Spleen (tissue), 11 donors: ENCODE results near the gene GRPEL1. TPM values are rescaled to one million over a fixed set of nuclear protein-coding genes. Genes with fewer than 3 reads are reported as not detected.

ENCODE experiments used
- DNase-seq: peaks from one replicate; pipeline ENCODE4 v3.0.0-alpha.2; 2020
- H3K27ac ChIP-seq, 8 donors: fragments of 200-600 bp; sonication (generic) in 7 of 8; 1 replicate in 4 of 8; 2 replicates in 4 of 8; pipeline versions ENCODE4 v1.5.0 to v1.8.0; 2016 to 2021; ENCODE audit warnings: inconsistent platforms in 4 of 8, mild to moderate bottlenecking in 4 of 8, moderate library complexity in 1 of 8
- H3K27me3 ChIP-seq, 7 donors: fragments of 200-600 bp; sonication (generic) in 6 of 7; replicated peaks in 1 of 7; 1 replicate in 4 of 7; 2 replicates in 3 of 7; pipeline versions ENCODE4 v1.5.0 to v1.8.0; 2016 to 2021; ENCODE audit warnings: inconsistent platforms in 3 of 7, mild to moderate bottlenecking in 1 of 7
- H3K36me3 ChIP-seq, 6 donors: fragments of 200-600 bp; sonication (generic) in 5 of 6; 1 replicate in 4 of 6; 2 replicates in 2 of 6; pipeline versions ENCODE4 v1.5.0 to v1.8.0; 2016 to 2021; ENCODE audit warnings: inconsistent platforms in 2 of 6
- H3K4me1 ChIP-seq, 6 donors: fragments of 200-600 bp; sonication (generic) in 5 of 6; 1 replicate in 3 of 6; 2 replicates in 3 of 6; pipeline versions ENCODE4 v1.5.0 to v1.8.0; 2016 to 2021; ENCODE audit warnings: inconsistent platforms in 3 of 6
- H3K4me3 ChIP-seq, 8 donors: fragments of 200-600 bp; sonication (generic) in 7 of 8; 1 replicate in 4 of 8; 2 replicates in 4 of 8; pipeline versions ENCODE4 v1.5.0 to v1.8.0; 2016 to 2021; ENCODE audit warnings: inconsistent platforms in 4 of 8, mild to moderate bottlenecking in 4 of 8, moderate library complexity in 2 of 8
- H3K9me3 ChIP-seq, 8 donors: fragments of 200-600 bp; sonication (generic) in 7 of 8; 1 replicate in 4 of 8; 2 replicates in 4 of 8; pipeline versions ENCODE4 v1.5.0 to v1.8.0; 2016 to 2021; ENCODE audit warnings: inconsistent platforms in 4 of 8
- CTCF ChIP-seq, 11 experiments: fragments of 200-600 bp in 7 of 11; fragments of 450-650 bp in 4 of 11; sonication (generic) in 4 of 11; IDR thresholded peaks in 8 of 11; conservative IDR thresholded peaks in 3 of 11; 1 replicate in 7 of 11; 2 replicates in 4 of 11; pipeline versions ENCODE4 v1.4.0 to v1.8.0; 2016 to 2021; ENCODE audit warnings: antibody characterized with exemption in 11 of 11, inconsistent platforms in 4 of 11, mild to moderate bottlenecking in 1 of 11
- POLR2A ChIP-seq, 3 donors: fragments of 450-650 bp; IDR thresholded peaks; one replicate each; pipeline ENCODE4 v1.5.1; 2017; ENCODE audit warnings: antibody characterized with exemption in 3 of 3, mild to moderate bottlenecking in 1 of 3
- POLR2AphosphoS5 ChIP-seq, 3 donors: sonication (generic); formaldehyde crosslinking; IDR thresholded peaks; one replicate each; pipeline ENCODE4 v1.5.1; 2017; ENCODE audit warnings: antibody characterized with exemption in 3 of 3
- WGBS, 5 donors: extraction: QIAGEN DNeasy Blood & Tissue Kit in 3 of 5; methylation state at CpG; one replicate each; pipeline versions ENCODE4 v1.1.5 to v1.1.7; 2013 to 2018; 5-methylcytosine and 5-hydroxymethylcytosine counted together
- intact Hi-C: fragments of 100-400 bp; cut with DNase I; formaldehyde crosslinking; loops from one replicate; pipeline ENCODE4 v1.15.0; 2023; ENCODE audit warnings: low total_unique reads
- polyA plus RNA-seq, 3 donors: library from polyadenylated mRNA; stranded (reverse); fragments of 200-250 nt; gene quantifications; one replicate each; pipeline ENCODE4 v1.2.1, GENCODE V29; 2013
- total RNA-seq, 7 donors: library from RNA; depleted of rRNA in 3 of 7; stranded (reverse); fragments of >200 nt in 3 of 7; fragmentation: NEBNext Ultra II Directional in 4 of 7; extraction: Animal tissue kit (Norgen Biotek cat#: 25700) in 4 of 7; gene quantifications; one replicate each; pipeline versions ENCODE4 v1.1.0 to v1.2.1, GENCODE V29; 2016 to 2021
- donor health status: healthy with polysubstance abuse.
- donor health status: DM: no; HTN: no; CAD: no; lungs with moderate emphysema.
- donor health status: DM: no; HTN: no; CAD: no.
- donor health status: Bipolar disorder and iron deficiency.
- donor health status: healthy.
- donor health status: DM: no; HTN: no; CAD: no.
- donor health status: DM: yes; HTN: yes; CAD: no.

GRPEL1 gene
- total and polyA plus RNA-seq, 10 donors = 17.6 to 42.7 (median 31.0) TPM

- H3K4me1 ChIP-seq = peaks cover 0 to 14% (median 8%) of the 10 kb centered on the region in 6 donors
- TF ChIP-seq POLR2A (IDR thresholded peaks at IDR 0.05) (no peak), CTCF (IDR thresholded peaks at IDR 0.05 in 8 of 11, conservative IDR thresholded peaks at IDR 0.05 in 3 of 11) (no peak), POLR2AphosphoS5 (IDR thresholded peaks at IDR 0.05) (no peak)
- peak; percentile 55 for DNase-seq
- no peaks in the 10 kb centered on the region for H3K27me3 ChIP-seq
- no peak overlapping the region for H3K4me3 ChIP-seq
- H3K27ac ChIP-seq = no peak overlapping the region
- no peaks in the 10 kb centered on the region for H3K36me3 ChIP-seq
- H3K9me3 ChIP-seq = no peaks in the 10 kb centered on the region
- intact Hi-C loops = no loop called here
- WGBS, 5 donors = 85 to 90% (median 89%) methylated on average over 22 to 23 of the region's 23 CpGs
Observed at GRCh38 chr4:7108046-7108625, 40.3 kb upstream of the GRPEL1 start.

- intact Hi-C loops = no loop called here
- Histone ChIP-seq H3K4me3 (no peak overlapping the region), H3K36me3 (no peaks in the 10 kb centered on the region), H3K27me3 (no peaks in the 10 kb centered on the region), H3K9me3 (no peaks in the 10 kb centered on the region), H3K27ac (no peak overlapping the region), H3K4me1 (peaks cover 4 to 22% (median 16%) of the 10 kb centered on the region in 6 donors)
- 75 to 86% (median 83%) methylated on average over 9 to 11 of the region's 11 CpGs for WGBS, 5 donors
- TF ChIP-seq POLR2AphosphoS5 (IDR thresholded peaks at IDR 0.05) (no peak), POLR2A (IDR thresholded peaks at IDR 0.05) (no peak), CTCF (IDR thresholded peaks at IDR 0.05 in 8 of 11, conservative IDR thresholded peaks at IDR 0.05 in 3 of 11) (no peak)
- DNase-seq = no peak
Observed at GRCh38 chr4:7107166-7107905, 39.5 kb upstream of the GRPEL1 start.

- intact Hi-C loops = no loop called here
- H3K27ac ChIP-seq = no peak overlapping the region
- WGBS, 5 donors = 52 to 64% (median 60%) methylated on average over 15 of the region's 15 CpGs
- H3K36me3 ChIP-seq = no peaks in the 10 kb centered on the region
- peaks cover 11 to 35% (median 28%) of the 10 kb centered on the region in 6 donors for H3K4me1 ChIP-seq
- H3K4me3 ChIP-seq = no peak overlapping the region
- H3K27me3 ChIP-seq = no peaks in the 10 kb centered on the region
- TF ChIP-seq CTCF (IDR thresholded peaks at IDR 0.05 in 8 of 11, conservative IDR thresholded peaks at IDR 0.05 in 3 of 11) (no peak), POLR2A (IDR thresholded peaks at IDR 0.05) (no peak), POLR2AphosphoS5 (IDR thresholded peaks at IDR 0.05) (no peak)
- no peaks in the 10 kb centered on the region for H3K9me3 ChIP-seq
- DNase-seq = no peak
Observed at GRCh38 chr4:7105276-7105675, 37.4 kb upstream of the GRPEL1 start.

GRCh38 chr4:7104366-7105031 lies 36.6 kb upstream of the GRPEL1 start:
- no peak for DNase-seq
- H3K4me3 ChIP-seq = no peak overlapping the region
- WGBS, 5 donors = 76 to 90% (median 82%) methylated on average over 5 to 7 of the region's 7 CpGs
- peaks cover 11 to 35% (median 28%) of the 10 kb centered on the region in 6 donors for H3K4me1 ChIP-seq
- no peaks in the 10 kb centered on the region for H3K36me3 ChIP-seq
- intact Hi-C loops = no loop called here
- H3K27ac ChIP-seq = peak overlapping the region in 6 of 8 donors; percentile 58 to 89 (median 84)
- H3K27me3 ChIP-seq = no peaks in the 10 kb centered on the region
- no peaks in the 10 kb centered on the region for H3K9me3 ChIP-seq
- TF ChIP-seq CTCF (IDR thresholded peaks at IDR 0.05 in 8 of 11, conservative IDR thresholded peaks at IDR 0.05 in 3 of 11) (no peak), POLR2A (IDR thresholded peaks at IDR 0.05) (no peak), POLR2AphosphoS5 (IDR thresholded peaks at IDR 0.05) (no peak)
